ENCODE measurements around the gene RPLP2.

Gene RPLP2

DNA sequence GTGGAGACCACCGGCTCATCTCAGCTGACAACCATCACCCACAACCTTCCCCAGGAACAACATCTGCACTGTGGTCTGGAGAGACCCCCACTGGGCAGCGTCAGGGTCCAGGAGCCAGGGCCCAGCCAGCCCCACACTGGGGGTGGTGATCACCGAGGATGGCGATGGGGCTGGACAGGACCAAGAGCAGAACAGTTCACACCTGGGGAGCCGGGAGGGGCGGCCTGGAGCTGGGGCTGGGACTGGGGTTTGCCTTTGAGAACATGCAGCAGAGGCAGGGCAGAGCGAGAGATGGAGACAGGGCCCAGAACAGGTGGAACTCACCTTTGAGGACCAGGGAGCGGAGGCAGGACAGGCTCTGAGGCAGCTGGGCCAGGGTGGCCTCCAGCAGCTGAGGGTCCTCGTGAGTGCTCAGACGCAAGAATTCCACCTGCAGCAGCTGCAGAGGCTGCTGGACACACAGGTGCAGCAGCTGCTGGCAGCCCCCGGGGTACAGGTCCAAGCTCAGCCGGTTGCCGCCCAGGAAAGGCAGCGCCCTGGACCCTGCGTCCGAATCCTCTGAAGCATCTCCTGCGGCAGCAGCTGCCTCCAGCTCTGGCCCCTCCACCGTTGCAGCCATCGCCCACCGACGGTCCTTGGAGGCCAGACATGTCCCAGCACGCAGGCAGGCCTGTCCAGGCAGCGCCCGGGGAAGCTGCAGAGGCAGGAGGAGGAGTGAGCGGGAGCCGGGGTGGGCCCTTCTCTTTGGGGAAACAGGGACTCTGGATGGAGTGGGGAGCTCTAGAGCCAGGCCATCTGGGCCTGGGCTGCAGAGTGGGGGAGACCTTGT, 5.8 kb upstream of the RPLP2 start:
- no peak for DNase-seq (ENCODE audit: low read depth)

- DNase-seq (ENCODE audit: low read depth), result no peak
Observed at GRCh38 chr11:804599-804964, 5.2 kb upstream of the RPLP2 start.

- no peak for DNase-seq (ENCODE audit: low read depth)
Observed at GRCh38 chr11:808427-809286, 1.1 kb upstream of the RPLP2 start.

DNA sequence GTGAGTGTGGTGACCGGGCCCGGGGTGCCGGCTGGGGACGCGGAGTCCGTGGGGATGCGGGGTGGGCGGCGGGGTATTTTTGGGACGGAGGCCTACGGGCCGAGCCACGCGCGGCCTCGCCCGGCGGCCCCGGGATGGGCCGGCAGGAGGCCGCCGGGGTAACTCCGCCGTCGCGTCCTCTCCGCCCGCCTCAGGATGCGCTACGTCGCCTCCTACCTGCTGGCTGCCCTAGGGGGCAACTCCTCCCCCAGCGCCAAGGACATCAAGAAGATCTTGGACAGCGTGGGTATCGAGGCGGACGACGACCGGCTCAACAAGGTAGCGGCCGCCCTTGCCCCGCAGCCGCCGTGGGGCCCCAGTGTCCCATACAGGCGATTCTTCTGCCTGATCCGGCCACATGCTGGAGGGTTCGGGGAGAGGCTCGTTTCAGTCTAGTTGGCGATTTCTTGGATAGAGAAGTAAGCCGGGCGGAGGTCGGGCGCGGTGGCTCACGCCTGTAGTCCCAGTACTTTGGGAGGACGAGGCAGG, 337 bp downstream of the RPLP2 start:
- no peak for DNase-seq (ENCODE audit: low read depth)

GRCh38 chr11:811446-812245, 1.9 kb downstream of the RPLP2 start:
- no peak for DNase-seq (ENCODE audit: low read depth)

DNA sequence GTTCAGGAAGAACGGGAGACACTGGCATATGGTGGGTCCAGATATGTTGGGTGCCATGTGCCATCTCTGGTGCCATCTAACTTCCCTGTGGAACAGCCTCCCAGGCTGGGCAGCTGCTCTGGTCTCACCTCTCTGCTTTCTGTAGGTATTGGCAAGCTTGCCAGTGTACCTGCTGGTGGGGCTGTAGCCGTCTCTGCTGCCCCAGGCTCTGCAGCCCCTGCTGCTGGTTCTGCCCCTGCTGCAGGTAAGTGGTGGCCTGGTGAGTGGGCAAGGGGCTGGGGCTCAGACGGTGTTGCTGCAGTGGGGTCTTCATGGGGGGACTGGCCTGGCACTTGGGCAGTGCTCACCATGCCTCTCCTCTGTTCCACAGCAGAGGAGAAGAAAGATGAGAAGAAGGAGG, 2.6 kb downstream of the RPLP2 start:
- DNase-seq (ENCODE audit: low read depth), result no peak

DNA sequence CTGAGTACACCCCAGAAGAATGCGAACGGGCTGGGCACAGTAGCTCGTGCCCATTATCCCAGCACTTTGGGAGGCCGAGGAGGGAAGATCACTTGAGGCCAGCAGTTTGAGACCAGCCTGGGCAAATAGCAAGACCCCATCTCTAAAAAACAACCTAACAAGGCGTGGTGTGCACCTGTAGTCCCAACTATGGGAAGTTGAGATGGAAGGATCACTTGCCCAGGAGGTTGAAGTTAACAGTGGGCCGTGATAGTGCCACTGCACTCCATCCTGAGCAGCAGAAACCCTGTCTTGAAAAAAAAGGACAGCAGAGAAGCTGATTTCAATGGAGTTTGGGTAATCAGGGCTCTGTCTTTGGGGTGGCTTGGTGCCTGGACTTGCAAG, 3.3 kb downstream of the RPLP2 start:
- DNase-seq (ENCODE audit: low read depth), result no peak

DNA sequence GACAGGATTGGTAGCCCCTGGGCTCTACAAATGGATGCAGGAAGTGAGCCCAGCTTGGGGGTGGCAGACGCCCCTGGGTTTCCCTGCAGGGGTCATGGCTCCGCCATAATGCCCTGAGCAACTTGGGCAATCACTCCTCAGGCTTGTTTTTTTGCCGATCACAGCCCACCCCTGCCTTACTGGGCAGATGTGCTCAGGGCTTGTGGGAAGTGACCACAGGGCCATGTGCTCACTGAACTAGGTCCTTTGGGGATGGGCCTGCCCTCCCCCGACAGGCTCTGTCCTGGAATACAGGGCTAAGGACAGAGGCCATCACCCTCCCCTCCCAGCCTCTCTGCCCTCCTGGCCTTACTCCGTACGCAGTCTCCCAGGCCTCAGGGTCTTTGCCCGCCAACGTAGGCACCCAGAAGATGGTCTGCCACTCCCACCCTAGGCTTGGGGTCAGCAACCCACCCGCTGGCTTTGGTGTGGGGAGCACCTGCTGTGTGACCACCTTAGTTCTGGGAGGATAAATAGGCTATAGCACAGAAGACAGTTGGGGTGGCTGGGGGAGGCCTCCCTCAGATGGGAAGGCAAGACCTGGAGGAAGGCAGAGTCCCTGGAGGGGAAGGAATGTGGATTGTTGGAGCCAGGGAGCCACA, 3.8 kb downstream of the RPLP2 start:
- no peak for DNase-seq (ENCODE audit: low read depth)

- no peak for DNase-seq (ENCODE audit: low read depth)
Observed at GRCh38 chr11:815675-816432, 6.1 kb downstream of the RPLP2 start.

GRCh38 chr11:816433-816779, 6.6 kb downstream of the RPLP2 start:
- no peak for DNase-seq (ENCODE audit: low read depth)

DNA sequence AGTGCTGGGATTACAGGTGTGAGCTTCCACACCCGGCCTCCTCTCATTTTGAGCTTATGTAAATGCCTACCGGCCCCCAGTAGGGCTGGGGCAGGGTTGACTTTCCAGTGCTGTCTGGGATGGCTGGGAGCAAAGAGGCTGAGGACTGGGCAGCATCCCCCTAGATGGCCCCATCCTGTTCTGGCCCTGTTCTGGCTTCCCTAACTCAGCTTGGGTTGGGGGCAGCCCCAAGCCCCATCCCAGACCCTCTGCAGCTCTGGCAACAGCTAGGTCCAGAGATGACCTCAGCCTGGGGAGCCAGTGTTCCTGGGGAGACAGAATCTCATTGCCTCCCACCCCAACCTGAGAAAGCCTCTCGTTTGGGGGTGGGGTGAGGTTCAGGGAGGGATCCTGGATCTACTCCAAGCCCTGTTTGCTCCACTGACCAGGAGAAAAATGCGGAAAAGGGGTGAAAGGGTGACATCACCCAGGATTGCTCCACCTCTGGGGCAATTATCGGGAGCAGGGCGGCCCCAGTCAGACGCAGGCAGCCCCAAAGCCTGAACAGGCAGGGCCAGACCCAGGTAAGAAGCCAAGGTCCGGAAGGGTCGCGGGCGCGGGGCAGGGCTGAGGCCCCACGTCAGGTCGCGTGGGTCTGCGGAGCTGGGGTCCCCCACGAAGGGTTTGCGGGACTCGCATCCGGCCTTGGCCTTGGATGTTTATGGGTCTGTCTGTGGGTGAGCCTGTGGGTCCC, 8.8 kb downstream of the RPLP2 start, which contains the start of gene PNPLA2:
TSS of gene PNPLA2 (plus strand) at position 519 of the 733 bp plus-strand sequence. CDS start 805 bp downstream, outside the sequence.
- no peak for DNase-seq (ENCODE audit: low read depth)

DNA sequence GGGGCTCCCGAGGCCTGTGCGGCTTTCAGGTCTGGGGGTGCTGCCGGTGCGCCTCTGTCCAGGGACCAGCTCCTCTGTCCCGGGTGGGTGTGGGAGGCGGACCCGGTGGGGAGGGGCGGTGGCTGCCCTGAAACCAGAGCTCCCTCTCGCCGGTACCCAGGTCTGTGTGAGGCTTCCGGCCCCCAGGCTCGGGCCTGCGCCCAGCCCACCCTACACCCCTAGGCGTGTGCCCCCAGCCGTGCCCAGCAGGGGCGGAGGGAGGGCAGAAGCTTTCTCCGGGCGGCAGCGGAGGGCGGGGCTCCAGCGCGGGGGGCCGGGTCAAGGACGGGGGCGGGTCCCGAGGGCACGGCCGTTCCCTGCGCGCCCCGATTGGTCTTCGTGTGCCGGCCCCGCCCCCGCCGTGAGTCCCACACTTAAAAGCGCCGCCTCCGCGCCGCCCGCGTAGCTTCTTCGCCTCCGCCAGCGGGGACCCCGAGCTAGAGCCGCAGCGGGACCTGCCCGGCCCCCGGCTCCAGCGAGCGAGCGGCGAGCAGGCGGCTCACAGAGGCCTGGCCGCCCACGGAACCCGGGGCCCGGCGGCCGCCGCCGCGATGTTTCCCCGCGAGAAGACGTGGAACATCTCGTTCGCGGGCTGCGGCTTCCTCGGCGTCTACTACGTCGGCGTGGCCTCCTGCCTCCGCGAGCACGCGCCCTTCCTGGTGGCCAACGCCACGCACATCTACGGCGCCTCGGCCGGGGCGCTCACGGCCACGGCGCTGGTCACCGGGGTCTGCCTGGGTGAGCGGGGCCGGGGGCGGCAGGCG, 9.6 kb downstream of the RPLP2 start:
- DNase-seq (ENCODE audit: low read depth), result peak; percentile 88

DNA sequence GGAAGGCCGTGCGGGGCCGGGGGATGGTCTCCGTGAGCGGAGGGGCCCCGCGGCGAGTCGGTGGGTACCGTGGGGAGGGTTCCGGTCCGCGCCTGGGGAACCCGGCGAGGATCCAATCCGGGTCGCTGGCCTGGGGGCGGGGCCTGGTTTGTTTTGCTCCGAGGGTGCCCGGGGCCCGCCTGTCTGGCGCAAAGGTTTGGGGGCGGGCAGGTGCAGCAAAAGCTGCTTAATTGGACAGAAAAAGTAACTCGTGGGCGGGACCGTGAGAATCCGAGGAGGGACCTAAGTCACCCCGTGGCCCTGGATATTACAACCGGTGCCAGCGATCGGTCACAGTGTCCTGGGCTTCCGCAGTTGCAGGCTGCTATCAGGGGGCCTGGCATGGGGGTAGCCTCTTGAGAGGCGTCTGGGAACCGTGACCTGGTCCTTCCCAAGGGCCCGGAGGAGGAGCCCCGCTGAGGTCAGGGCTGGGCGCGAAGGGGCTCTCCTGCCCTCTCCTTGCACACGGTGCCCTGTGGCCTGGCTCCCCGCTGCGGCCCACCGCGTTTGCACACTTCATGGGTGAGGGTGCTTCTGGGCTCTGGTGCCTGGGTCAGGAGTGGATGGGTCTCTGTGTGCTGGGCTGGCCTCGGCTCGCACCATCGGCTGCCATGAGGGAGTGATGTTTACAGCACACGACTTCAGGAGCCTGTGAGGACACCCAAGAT, 10.3 kb downstream of the RPLP2 start:
- DNase-seq (ENCODE audit: low read depth), result peak; percentile 90

DNA sequence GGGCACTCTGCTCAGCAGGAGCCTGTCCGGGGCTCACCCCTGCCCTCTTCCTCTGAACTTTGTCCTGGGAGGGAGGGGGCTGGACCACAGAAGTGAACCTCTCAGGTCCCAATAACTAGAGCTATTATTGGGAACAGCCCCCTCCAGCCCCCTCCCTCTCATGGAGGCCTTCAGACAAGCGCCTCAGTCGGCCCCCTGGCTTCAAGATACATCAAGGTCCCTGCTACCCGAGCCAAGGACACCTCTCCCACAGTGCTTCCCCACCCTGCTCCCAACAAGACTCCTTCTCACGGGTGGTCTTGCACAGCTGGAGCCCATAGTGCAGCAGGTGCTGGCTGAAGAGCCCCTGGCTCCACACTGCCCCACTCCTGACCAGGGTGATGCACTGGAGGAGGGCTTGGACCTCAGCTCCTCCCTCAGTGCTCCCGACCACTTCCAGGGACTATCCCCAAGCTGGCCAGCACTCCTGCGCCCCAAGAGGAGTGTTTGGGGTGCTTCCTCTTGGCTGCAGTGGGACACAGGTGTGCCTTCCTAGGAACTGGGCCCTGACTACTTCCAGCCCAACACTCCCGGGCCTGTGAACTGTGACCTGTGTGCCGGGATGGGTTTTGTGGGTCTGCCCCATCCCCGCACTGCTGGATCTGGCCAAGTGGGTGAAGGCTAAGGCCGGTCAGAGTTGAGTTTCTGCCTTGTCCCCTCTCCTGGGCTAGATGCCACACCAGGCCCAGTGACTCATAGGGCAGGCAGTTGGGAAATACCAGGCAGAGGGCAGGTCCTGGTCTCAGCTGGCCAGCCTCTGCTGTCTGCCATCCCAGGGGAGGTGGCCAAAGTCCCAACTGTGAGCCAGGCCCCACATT, 11.1 kb downstream of the RPLP2 start:
- DNase-seq (ENCODE audit: low read depth), result no peak

- no peak for DNase-seq (ENCODE audit: low read depth)
Observed at GRCh38 chr11:821512-822371, 12.0 kb downstream of the RPLP2 start.

GRCh38 chr11:823441-824291, 13.9 kb downstream of the RPLP2 start:
- DNase-seq (ENCODE audit: low read depth), result no peak

All from activated T-cell treated with anti-CD3 and anti-CD28 coated beads for 48 hours (primary cell).